Activated CD4-positive, alpha-beta T cell treated with anti-CD3 and anti-CD28 coated beads, Interleukin-2, Interleukin-6, amounts not matched to agents 100 ng/mL and 50 ng/mL, durations not matched to agents 16 hours and 8 hours (primary cell): ENCODE measurements around the gene MCU.
A peak's percentile ranks its signal among the peaks of the same experiment; 100 is the strongest.
"Not testable (repeated sequence)": the region's sequence is repeated elsewhere in the genome, so short reads cannot be mapped to it uniquely, and the experiment has no call there.

ENCODE experiments used
- DNase-seq: peaks from one replicate; pipeline ENCODE4 v3.0.0-alpha.2; 2020

MCU gene, protein sequence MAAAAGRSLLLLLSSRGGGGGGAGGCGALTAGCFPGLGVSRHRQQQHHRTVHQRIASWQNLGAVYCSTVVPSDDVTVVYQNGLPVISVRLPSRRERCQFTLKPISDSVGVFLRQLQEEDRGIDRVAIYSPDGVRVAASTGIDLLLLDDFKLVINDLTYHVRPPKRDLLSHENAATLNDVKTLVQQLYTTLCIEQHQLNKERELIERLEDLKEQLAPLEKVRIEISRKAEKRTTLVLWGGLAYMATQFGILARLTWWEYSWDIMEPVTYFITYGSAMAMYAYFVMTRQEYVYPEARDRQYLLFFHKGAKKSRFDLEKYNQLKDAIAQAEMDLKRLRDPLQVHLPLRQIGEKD

DNA sequence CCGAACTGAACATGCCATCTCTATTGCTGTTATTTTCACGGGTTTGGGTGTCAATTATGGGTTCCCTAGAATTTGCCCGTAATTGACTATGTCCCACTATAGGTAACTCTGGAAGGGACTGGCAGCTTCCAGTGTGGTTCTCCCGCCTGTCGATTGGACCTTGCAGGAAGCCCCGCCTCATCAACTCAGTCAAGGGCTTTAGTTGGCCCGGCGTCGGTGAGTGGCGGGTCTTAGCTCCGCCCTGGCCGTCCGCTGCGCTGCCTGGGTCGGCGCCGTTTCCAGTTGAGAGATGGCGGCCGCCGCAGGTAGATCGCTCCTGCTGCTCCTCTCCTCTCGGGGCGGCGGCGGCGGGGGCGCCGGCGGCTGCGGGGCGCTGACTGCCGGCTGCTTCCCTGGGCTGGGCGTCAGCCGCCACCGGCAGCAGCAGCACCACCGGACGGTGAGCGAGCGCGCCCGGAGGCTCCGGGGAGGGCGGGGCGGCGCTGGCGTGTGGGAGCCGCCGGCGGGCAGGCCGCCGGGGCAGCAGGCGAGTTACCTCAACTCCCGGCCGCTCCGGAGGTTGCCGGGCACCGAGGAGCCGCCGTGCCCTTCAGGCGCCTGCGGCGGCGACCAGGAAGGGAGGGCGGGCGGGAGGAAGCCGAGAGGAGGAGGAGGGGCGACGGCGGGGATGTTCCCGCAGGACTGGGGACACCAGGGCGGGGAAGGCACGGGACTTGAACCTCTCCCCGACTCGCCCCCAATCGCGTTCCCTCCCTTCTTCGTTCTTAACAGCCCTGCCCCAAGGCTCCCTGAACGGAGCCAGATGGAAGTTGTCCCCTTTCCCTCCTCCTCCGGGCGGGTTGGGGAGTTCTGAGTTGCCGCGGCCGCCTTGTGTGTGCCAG is at the start of gene MCU:
Gene MCU (plus strand): TSS at position 281 of the 881 bp plus-strand sequence. CDS start 9 bp downstream, at position 290.
- DNase-seq, result peak; percentile 96

DNA sequence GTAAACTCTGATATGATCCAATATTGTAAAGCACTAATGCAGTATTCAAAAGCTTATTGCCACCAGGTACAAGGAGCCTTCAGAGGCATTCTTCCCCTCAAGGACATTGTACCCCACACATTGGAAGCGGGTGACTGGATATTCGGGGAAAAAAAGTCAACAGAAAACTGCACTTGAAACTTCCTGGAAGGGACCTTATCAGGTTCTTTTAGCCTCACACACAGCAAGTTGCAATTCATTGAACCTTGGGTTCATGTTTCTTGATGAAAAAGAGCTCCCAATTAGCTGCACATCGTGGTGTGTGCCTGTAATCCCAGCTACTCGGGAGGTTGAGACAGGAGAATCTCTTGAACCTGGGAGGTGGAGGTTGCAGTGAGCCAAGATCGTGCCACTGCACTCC is 49.6 kb upstream of the MCU start:
- no peak for DNase-seq

DNA sequence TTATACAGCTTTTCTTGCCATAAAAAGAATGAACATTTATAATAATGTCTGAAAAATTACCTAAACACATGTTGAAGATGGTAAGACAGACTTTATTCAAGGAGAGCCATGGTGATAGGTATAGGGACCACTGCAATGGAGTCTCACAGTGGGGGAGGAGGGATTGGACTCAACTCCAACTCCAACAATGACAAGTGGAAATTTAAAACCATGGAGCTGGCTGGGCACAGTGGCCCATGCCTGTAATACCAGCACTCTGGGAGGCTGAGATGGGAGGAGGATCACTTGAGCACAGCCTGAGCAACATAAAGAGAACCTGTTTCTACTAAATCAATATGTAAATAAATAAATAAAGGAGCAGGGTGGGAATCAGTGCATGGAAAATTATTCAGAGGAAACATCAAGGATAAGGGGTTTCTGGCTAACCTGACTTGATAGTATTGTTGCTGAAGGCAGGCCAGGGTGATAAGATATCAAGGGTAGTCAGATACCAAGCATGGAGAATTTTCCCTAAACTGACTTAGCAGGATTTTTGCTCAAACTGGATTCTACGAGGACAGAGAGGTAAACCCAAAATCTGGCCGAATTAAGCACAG is 46.6 kb upstream of the MCU start:
- DNase-seq, result no peak

DNA sequence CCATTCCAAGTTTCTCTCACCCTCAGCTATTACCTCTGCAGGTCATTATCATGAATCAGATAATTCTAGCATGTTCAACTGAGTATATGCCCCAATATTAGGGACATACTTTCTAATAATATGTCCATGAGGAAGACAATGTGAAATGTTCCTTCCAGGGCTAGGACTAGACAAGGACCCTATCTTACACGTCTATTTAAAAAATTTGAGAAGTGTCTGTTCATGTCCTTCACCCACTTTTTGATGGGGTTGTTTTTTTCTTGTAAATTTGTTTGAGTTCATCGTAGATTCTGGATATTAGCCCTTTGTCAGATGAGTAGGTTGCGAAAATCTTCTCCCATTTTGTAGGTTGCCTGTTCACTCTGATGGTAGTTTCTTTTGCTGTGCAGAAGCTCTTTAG is 45.0 kb upstream of the MCU start:
- not testable (repeated sequence) for DNase-seq

DNA sequence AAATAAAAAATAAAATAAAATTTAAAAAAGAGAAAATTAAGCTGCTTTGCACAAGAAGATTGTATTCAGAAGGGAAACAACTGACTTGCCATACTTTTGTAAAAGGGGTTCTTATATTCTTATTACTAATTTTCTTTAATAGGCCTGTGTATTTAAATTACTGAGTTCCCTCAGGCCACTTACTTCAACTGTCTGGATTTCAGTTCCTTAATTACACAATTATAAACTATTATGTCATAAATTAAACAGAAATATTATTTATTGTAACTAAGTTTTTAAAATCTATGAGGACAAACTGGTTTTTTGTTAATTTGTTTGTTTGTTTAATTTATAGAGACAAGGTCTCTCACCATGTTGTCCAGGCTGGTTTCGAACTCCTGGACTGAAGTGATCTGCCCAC is 43.6 kb upstream of the MCU start:
- no peak for DNase-seq

DNA sequence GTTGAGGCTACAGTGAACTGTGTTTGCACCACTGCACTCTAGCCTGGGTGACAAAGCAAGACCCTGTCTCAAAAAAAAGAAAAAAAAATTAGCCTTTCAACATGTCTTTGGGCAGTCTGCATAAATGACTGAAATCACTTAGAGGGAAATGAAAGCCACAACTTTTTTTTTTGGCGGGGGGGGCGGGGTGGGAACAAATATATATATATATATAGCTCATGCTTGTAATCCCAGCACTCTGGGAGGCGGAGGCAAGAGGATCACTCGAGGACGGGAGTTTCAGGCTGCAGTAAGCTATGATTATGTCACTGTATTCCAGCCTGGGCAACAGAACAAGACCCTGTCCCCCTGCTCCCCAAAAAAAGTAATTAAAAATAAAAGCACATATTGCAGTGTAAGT is 42.7 kb upstream of the MCU start:
- DNase-seq, result no peak

DNA sequence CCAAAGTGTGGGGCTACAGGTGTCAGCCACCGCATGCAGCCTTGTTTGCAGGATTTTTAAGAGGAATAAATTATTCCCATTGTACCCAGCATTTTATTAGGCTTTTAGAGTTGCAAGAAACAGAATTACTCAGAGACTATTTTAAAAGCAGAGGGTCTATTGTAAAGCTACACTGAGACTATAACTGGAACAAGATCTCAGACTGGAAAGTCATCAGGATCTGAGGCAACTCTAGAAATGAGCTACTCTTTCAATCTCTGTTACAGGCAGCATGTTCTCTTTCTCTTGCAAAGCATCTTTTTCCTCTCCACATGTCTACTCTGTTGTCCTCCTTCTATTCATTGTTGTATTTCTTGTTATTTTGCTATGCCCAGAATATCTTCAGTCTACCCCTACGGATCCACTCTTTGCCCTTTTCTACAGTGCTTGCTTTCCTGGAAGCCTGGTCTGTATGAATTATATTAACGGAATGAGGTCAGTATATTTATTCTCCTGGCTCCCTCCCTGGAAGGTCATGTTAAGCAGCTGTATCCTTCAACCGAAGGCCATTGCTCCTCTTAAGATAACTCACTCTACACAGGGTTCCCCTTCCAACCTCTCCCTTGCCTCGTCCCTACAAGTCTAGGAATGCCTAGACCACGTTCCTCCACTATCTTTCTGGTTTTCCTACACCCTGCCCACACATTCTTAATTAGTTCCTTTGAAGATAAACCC is 38.4 kb upstream of the MCU start:
- DNase-seq, result no peak

DNA sequence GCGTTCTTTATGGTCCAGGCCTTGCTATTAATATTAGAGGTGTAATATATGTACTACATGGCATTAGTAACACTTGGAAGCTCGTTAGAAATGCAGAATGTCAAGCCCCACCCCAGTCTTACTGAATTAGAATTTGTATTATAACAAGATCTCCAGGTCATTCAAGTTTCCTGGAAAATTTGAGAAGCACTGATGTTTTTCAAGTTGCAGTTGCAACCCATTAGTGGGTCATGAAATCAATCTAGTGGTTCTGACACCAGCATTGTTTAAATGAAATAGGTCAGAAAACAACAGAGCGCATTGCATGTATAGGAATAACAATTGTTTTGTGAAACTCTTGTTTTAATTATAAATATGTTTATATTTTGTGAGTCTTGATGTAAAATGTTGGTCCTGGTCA is 37.2 kb upstream of the MCU start:
- no peak for DNase-seq

DNA sequence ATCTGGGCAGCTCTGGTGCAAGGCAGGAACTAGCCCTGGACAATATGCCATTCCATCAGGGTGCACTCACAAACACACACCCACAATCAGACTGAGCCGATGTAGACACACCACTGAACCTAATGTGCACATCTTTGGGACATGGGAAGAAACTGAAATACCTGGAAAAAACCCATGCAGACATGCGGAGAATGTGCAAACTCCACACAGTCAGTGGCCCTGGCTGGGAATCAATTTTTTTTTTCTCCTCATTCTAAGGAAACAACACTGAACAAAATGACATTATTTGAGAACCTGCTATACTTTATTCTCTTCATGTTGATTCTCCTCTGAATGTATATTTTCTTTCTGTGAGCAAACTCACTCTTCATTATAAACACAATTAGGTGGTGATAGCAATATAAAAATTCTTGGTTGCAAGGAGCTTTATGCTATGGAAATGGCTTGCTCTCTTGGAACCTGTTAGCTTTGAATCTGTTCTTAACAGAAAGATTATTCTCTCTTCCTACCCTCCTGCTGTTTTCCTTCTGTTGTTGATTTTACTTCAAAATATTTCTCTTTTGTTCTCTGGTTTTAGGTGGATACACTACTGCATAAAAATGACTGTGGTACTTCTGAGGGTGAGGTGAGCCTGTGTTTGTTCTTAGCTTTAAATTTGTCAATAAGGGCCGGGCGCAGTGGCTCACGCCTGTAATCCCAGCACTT is 33.1 kb upstream of the MCU start:
- no peak for DNase-seq

DNA sequence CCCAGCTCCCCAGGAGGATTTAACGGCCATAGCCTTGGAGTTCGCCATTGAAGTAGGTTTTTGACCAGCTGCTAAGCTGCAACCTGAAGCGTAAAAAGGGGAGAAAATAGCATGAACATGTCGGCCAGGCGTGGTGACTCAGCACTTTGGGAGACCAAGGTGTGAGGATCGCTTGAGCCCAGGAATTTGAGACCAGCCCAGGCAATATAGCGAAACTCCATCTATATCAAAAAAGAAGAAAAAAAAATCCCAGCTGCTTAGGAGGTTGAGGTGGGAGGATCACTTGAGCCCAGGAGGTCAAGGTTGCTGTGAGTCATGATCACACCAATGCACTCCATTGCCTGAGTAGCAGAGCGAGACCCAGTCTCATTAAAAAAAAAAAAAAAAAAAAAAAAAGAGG is 32.2 kb upstream of the MCU start:
- no peak for DNase-seq

DNA sequence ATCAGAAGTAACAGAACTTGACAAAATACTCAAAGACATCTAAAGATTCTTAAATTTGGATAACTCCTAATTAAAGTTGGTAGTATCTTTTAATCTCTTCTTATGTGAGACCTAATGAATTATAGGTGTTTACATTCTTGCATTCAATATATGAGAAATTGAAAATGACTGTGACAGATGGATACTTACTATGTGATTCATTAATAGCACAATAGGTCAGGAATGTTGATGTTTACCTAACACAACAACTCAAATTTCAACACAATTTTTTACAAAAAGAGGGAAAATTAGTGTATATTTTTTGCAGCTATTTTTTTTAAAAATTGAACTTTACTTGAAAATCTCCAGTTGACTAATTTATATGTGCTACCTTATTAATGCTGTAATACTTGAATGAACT is 31.7 kb upstream of the MCU start:
- DNase-seq, result no peak

DNA sequence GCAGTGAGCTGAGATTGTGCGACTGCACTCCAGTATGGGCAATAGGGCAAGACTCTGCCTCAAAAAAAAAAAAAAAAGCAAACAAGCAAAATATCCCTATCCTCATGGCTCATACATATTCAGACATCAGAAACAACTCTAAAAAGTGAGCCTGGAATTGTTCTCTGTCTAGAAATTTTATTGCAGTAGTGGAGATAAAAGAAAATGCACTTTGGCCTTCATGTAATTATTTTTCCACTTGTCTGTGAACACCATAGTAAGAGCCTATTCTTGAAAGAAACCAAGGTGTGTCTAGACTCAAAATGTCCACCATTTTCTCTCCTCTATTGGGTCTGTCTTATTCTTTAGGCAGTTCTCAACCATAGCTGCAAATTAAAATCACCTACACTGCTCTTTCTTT is 30.5 kb upstream of the MCU start:
- DNase-seq, result no peak

DNA sequence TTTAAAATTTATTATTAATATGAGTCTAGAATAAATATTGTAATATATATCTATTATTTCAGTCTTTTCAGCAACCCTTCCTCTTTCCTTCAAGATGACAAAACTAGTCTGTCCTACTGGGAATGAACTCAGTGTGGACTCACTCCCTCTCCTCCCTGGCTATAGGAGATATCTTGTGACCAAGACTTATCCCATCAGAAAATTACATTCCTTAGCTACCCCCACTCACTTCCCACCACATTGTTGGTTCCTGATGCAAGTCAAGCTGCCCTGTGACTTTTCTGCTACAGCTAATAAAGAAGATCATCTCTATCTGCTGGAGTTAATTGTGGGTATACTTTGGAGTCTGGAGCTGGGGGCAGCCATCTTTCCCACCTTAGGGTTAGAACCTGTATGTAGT is 28.0 kb upstream of the MCU start:
- DNase-seq, result no peak

DNA sequence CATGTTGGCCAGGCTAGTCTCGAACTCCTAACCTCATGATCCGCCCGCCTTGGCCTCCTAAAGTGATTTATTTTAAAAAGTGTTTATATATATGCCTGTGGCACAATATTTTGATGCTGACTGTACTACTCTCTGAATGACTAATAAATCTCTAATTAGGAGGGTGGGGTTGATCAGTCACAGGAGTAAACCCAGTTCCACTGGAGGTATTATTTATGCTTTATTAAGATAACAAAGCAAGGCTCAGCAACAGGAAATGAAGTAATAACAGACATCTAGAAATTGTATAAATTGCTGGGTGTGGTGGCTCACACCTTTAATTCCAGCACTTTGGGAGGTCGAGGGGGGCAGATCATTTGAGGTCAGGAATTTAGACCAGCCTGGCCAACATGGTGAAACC is 26.0 kb upstream of the MCU start:
- no peak for DNase-seq

DNA sequence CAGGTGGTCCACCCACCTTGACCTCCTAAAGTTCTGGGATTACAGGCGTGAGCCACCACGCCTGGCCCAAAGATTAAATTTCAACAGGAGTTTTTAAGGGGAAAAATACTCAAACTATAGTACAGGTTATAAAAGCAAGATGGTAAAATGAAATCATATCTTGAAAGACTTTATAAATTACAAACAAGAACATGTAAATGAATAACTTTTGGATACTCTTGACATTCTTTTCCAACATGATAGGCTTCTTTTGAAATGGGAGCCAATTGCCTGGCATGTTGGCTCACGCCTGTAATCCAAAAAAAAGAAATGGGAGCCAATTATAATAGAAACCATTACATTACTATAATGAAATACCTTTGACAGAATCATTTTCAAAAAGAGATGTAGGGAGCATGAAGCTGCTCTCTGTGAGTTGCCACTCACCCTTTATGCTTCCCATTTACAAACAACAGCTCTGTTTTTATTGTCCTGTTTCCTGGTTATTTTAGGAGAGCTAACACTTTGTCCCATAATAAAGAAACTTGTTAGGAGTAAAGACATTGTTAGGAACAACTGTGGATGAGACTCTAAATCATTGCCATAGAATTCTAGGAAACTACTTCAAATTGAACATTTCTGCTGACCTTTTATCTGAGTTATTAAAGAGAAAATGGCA is 24.6 kb upstream of the MCU start:
- DNase-seq, result no peak

DNA sequence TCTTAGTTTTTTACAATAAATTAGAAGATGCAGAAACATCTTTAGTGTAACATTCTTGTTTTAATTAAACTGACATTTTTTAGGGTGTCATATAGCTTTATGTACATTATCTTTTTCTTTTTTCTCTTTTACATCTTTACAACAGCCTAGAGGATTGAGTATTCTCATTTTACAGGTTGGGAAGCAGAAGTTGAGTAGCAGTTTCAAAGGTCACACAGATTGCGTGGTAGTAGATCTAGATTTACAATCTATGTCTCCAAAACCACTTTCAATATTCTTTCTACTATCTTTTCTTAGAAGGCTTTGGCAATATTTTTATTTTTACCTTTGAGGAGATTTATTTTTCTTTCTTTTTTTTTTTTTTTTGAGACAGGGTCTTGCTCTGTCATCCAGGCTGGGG is 18.7 kb upstream of the MCU start:
- no peak for DNase-seq

DNA sequence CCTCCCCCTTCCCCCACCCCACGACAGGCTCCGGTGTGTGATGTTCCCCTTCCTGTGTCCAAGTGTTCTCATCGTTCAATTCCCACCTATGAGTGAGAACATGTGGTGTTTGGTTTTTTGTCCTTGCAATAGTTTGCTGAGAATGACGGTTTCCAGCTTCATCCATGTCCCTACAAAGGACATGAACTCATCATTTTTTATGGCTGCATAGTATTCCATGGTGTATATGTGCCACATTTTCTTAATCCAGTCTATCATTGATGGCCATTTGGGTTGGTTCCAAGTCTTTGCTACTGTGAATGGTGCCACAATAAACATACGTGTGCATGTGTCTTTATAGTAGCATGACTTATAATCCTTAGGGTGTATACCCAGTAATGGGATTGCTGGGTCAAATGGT is 17.8 kb upstream of the MCU start:
- not testable (repeated sequence) for DNase-seq

DNA sequence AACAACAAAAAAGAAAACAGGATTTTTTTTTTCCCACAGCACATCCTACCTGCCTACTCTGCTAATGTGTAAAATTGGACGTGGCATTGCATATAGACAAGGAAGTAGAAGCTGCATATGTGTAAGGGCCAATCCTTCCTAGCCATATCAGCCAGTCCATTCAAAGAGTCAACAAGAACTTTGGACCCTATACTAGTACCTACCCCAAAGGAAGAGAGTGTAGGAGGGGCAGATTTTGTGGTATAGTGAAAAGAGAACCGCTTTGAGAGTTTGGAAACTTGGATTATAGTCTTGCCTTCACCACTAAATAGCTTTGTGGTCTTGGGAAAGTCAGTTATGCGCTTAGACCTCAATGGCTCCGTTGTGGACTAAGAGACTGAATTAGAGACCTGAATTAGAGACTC is 12.1 kb upstream of the MCU start:
- no peak for DNase-seq

DNA sequence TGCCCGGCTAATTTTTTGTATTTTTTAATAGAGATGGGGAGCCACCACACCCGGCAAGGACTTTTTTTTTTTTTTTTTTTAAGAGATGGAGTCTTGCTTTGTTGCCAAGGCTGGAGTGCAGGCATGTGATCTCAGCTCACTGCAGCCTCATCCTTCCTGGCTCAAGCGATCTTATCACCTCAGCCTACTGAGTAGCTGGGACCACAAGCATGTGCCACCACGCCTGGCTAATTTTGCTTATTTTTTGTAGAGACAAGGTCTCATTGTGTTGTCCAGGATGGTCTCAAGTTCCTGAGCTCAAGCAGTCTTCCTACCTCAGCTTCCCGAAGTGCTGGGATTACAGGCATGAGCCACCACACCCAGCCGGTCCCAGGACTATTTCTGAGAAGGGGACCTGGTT is 9.3 kb upstream of the MCU start:
- no peak for DNase-seq

DNA sequence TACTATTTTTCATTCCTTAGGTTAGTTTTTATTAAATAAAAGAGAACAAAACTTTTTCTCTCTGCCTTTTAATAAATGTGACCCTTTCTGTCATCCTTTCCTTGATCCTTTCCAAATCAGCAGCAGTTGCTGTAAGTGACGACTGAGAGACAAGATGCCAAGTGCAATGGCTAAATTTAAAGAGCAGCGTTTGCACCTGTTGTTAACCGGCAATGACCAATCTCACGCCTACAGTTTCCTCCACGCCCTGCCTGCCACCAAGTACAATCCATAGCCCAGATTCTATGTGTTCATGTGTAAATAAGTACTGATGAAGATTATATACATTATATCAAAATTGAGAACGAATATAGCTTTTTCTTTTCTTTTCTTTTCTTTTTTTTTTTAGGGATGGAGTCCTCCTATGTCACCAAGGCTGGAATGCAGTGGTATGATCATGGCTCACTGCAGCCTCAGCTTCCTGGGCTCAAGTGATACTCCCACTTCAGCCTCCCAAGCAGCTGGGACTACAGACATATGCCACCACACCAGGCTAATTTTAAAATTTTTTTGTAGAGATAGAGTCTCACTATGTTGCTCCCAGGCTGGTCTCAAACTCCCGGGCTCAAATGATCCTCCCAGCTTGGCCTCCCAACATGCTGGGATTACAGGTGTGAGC is 6.5 kb upstream of the MCU start:
- no peak for DNase-seq

DNA sequence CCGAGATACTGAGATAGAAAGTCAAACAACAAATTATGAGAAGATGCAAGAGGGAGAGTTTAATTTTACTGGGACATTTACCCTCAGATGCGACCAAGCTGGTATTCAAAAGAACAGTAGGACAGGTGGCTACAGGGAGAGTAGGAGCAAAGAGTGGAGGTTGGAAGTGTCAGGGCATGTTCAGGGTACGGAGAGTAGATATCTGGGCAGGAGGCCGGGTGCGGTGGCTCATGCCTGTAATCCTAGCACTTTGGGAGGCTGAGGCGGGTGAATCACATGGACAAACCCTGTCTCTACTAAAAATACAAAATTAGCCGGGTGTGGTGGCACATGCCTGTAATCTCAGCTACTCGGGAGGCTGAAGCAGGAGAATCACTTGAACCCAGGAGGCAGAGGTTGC is 5.5 kb upstream of the MCU start:
- DNase-seq, result not testable (repeated sequence)

DNA sequence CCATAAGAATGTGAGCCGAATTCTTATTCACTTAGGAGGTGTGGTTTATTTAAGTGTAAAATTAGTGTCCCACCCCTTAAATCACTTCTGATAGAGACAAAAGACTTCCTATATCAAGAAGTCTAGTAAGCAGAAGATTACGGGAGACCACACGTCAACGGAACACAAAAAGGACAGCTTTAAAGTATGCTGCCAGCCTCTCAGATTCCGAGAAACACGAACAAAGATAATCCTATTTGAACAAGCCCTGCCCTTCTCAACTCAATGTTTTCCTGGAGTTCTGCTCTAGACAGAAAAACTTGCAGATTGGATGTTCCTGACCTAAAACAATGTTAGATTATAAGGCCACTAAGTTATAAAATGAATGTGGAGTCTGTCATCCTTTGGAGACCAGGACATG is 4.9 kb upstream of the MCU start:
- no peak for DNase-seq
